ENCODE results near the gene WDR36. TPM values are rescaled to one million over a fixed set of nuclear protein-coding genes. Genes with fewer than 3 reads are reported as not detected.
"Not testable (repeated sequence)": the region's sequence is repeated elsewhere in the genome, so short reads cannot be mapped to it uniquely, and the experiment has no call there.

WDR36 gene
- total RNA-seq, 2 experiments from 2014 or later: 79.7 to 80.7 TPM

DNA sequence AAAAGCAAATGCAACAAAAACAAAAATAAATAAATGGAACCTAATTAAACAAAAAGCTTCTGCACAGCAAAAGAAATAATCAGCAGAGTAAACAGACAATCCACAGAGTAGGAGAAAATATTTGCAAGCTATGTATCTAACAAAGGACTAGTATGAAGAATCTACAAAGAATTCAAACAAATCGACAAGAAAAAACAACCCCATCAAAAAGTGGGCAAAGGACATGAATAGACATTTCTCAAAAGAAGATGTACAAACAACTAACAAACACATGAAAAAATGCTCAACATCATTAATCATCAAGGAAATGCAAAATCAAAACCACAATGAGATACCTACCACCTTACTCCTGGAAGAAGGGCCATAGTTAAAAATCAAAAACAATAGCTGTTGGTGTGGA is 49.3 kb downstream of the WDR36 start:
- H3K27me3 Mint-ChIP-seq, H3K9me3 Mint-ChIP-seq, H3K36me3 Mint-ChIP-seq, H3K27ac Mint-ChIP-seq, H3K4me1 Mint-ChIP-seq, DNase-seq, H3K4me3 Mint-ChIP-seq: not testable (repeated sequence)

- Mint-ChIP-seq H3K27ac (no peak overlapping the region), H3K4me3 (no peak overlapping the region), H3K4me1 (peaks cover 9% of the 10 kb centered on the region), H3K36me3 (no peaks in the 10 kb centered on the region), H3K27me3 (no peaks in the 10 kb centered on the region), H3K9me3 (no peaks in the 10 kb centered on the region)
- no peak for DNase-seq
Observed at GRCh38 chr5:111142932-111143331, 50.8 kb downstream of the WDR36 start.

- no peak for DNase-seq
- no peaks in the 10 kb centered on the region for H3K36me3 Mint-ChIP-seq
- peaks cover 9% of the 10 kb centered on the region for H3K4me1 Mint-ChIP-seq
- H3K27me3 Mint-ChIP-seq: no peaks in the 10 kb centered on the region
- H3K9me3 Mint-ChIP-seq: no peaks in the 10 kb centered on the region
- no peak overlapping the region for H3K4me3 Mint-ChIP-seq
- H3K27ac Mint-ChIP-seq: no peak overlapping the region
Observed at GRCh38 chr5:111143910-111144309, 51.8 kb downstream of the WDR36 start.

GRCh38 chr5:111144352-111144930 is 52.3 kb downstream of the WDR36 start:
- Mint-ChIP-seq H3K36me3 (no peaks in the 10 kb centered on the region), H3K4me1 (peaks cover 9% of the 10 kb centered on the region), H3K9me3 (no peaks in the 10 kb centered on the region), H3K4me3 (no peak overlapping the region), H3K27ac (no peak overlapping the region), H3K27me3 (no peaks in the 10 kb centered on the region)
- DNase-seq: peak; percentile 17

- Mint-ChIP-seq H3K27me3 (no peaks in the 10 kb centered on the region), H3K4me3 (no peak overlapping the region)
Observed at GRCh38 chr5:111146053-111146452, 53.9 kb downstream of the WDR36 start.

GRCh38 chr5:111147502-111147901 is 55.4 kb downstream of the WDR36 start:
- Mint-ChIP-seq H3K27ac (no peak overlapping the region), H3K27me3 (peaks cover 5% of the 10 kb centered on the region), H3K4me3 (no peak overlapping the region), H3K36me3 (no peaks in the 10 kb centered on the region), H3K4me1 (peaks cover 13% of the 10 kb centered on the region), H3K9me3 (no peaks in the 10 kb centered on the region)
- DNase-seq: no peak

More at GRCh38 chr5:111146053-111146452, 53.9 kb downstream of the WDR36 start:
- Mint-ChIP-seq H3K27ac (no peak overlapping the region), H3K4me1 (peaks cover 9% of the 10 kb centered on the region), H3K9me3 (no peaks in the 10 kb centered on the region), H3K36me3 (no peaks in the 10 kb centered on the region)
- no peak for DNase-seq

DNA sequence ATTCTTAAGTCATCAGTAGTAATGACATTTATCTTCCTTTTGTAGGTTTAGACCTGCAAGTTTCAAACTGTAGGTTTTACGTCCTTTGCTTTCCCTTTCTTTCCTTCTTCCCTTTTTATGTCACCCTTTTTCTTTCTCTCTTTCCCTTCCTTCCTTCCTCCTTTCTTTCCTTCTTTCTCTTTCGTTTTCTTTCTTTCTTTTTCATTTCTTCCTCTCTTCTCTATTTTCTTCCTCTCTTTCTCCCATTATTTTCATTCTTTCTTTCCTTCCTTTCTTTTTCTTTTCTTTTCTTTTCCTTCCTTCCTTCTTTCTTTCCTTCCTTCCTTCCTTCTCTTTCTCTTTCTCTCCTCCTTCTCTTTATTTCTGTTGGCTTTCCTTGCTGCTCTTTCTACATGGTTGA is 59.9 kb downstream of the WDR36 start:
- H3K27ac Mint-ChIP-seq: no peak overlapping the region
- H3K4me1 Mint-ChIP-seq: peaks cover 4% of the 10 kb centered on the region
- H3K27me3 Mint-ChIP-seq: peaks cover 17% of the 10 kb centered on the region
- no peak overlapping the region for H3K4me3 Mint-ChIP-seq
- no peaks in the 10 kb centered on the region for H3K36me3 Mint-ChIP-seq
- no peak for DNase-seq
- H3K9me3 Mint-ChIP-seq: no peaks in the 10 kb centered on the region

- DNase-seq: no peak
- H3K27me3 Mint-ChIP-seq: peaks cover 17% of the 10 kb centered on the region
- H3K36me3 Mint-ChIP-seq: no peaks in the 10 kb centered on the region
- H3K4me1 Mint-ChIP-seq: peaks cover 6% of the 10 kb centered on the region
- H3K27ac Mint-ChIP-seq: no peak overlapping the region
- H3K9me3 Mint-ChIP-seq: no peaks in the 10 kb centered on the region
- H3K4me3 Mint-ChIP-seq: no peak overlapping the region
Observed at GRCh38 chr5:111153483-111153882, 61.3 kb downstream of the WDR36 start.

DNA sequence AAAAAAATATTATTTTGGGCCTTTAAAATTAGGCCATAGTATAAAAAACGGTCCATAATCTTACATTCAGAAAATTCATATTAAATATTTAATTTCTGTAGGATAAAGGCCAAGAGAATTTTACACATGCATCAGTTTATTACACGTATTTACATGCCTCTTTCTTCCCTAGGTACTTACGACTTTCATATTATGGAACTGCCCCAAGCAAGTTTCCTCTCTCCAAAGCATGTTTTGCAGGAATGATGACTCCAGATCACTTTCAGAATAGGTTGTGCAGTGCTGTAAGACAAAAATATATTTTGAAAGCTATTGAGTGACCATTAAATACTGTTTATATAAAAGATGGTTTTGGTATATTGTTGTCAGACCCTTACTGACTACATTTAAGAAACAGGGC is 61.8 kb downstream of the WDR36 start:
- no peaks in the 10 kb centered on the region for H3K9me3 Mint-ChIP-seq
- H3K4me1 Mint-ChIP-seq: peaks cover 6% of the 10 kb centered on the region
- H3K27me3 Mint-ChIP-seq: peaks cover 17% of the 10 kb centered on the region
- H3K36me3 Mint-ChIP-seq: no peaks in the 10 kb centered on the region
- no peak overlapping the region for H3K27ac Mint-ChIP-seq
- H3K4me3 Mint-ChIP-seq: no peak overlapping the region
- no peak for DNase-seq

- Mint-ChIP-seq H3K27me3 (peaks cover 8% of the 10 kb centered on the region), H3K9me3 (peaks cover 3% of the 10 kb centered on the region), H3K4me3 (no peak overlapping the region), H3K4me1 (peaks cover 15% of the 10 kb centered on the region), H3K27ac (no peak overlapping the region), H3K36me3 (no peaks in the 10 kb centered on the region)
- peak; percentile 70 for DNase-seq
Observed at GRCh38 chr5:111158105-111158744, 66.1 kb downstream of the WDR36 start.

- H3K4me1 Mint-ChIP-seq: peaks cover 20% of the 10 kb centered on the region
- no peaks in the 10 kb centered on the region for H3K36me3 Mint-ChIP-seq
- no peak overlapping the region for H3K27ac Mint-ChIP-seq
- H3K9me3 Mint-ChIP-seq: peaks cover 3% of the 10 kb centered on the region
- no peak overlapping the region for H3K4me3 Mint-ChIP-seq
- DNase-seq: no peak
- peaks cover 8% of the 10 kb centered on the region for H3K27me3 Mint-ChIP-seq
Observed at GRCh38 chr5:111159845-111160244, 67.7 kb downstream of the WDR36 start.

GRCh38 chr5:111163000-111163399 is 70.9 kb downstream of the WDR36 start:
- peaks cover 20% of the 10 kb centered on the region for H3K4me1 Mint-ChIP-seq
- no peaks in the 10 kb centered on the region for H3K36me3 Mint-ChIP-seq
- DNase-seq: no peak
- no peaks in the 10 kb centered on the region for H3K27me3 Mint-ChIP-seq
- H3K27ac Mint-ChIP-seq: no peak overlapping the region
- H3K4me3 Mint-ChIP-seq: no peak overlapping the region
- peaks cover 3% of the 10 kb centered on the region for H3K9me3 Mint-ChIP-seq

GRCh38 chr5:111165058-111165457 is 72.9 kb downstream of the WDR36 start:
- Mint-ChIP-seq H3K27me3 (no peaks in the 10 kb centered on the region), H3K4me1 (peaks cover 14% of the 10 kb centered on the region), H3K9me3 (peaks cover 3% of the 10 kb centered on the region), H3K4me3 (no peak overlapping the region), H3K27ac (no peak overlapping the region), H3K36me3 (no peaks in the 10 kb centered on the region)
- no peak for DNase-seq

DNA sequence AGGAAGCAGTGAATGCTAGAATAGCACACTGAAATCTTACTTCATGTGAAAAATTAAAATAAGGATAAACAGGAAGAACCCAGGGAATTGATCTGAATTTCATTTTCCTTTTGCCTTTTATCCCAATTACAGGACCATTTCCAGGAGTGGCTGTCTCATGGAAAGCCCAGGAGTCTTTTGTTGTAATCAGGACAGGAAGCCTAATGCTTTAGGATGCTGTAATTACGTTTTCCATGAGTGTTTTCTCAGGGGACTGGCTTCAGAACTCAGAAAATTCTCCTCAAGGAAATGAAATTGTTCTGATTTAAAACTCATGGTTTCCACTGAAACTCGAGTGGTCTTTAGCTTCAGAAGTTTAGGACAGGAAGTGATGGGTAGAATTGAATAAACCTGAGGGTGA is 75.4 kb downstream of the WDR36 start:
- peaks cover 12% of the 10 kb centered on the region for H3K4me1 Mint-ChIP-seq

DNA sequence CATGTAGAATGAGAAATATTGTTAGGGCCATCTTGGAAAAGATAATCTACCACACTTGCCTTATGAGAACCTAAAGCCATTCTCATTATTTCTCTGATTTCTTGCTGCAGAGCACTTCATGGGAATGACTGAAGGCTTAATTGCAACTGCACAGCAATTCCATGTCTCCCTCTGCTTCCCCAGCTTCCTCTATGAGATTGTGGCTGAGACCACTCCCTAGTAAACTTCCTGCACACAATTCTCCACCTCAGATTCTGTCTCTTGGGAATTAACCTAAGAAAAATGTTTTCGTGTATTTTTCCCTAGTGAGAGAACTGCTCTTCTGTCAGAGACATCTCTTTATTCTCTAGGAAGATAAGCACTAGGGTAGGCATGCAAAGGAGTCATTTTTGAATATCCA is 76.5 kb downstream of the WDR36 start:
- Mint-ChIP-seq H3K27me3 (no peaks in the 10 kb centered on the region), H3K27ac (no peak overlapping the region), H3K36me3 (no peaks in the 10 kb centered on the region), H3K4me1 (peaks cover 3% of the 10 kb centered on the region), H3K9me3 (no peaks in the 10 kb centered on the region), H3K4me3 (no peak overlapping the region)
- no peak for DNase-seq

More for the DNA sequence above, 75.4 kb downstream of the WDR36 start:
- no peaks in the 10 kb centered on the region for H3K27me3 Mint-ChIP-seq
- no peaks in the 10 kb centered on the region for H3K36me3 Mint-ChIP-seq
- no peak overlapping the region for H3K4me3 Mint-ChIP-seq
- no peak overlapping the region for H3K27ac Mint-ChIP-seq
- DNase-seq: no peak
- no peaks in the 10 kb centered on the region for H3K9me3 Mint-ChIP-seq

- Mint-ChIP-seq H3K9me3 (no peaks in the 10 kb centered on the region), H3K27ac (no peak overlapping the region), H3K4me3 (no peak overlapping the region), H3K36me3 (no peaks in the 10 kb centered on the region), H3K27me3 (no peaks in the 10 kb centered on the region), H3K4me1 (peaks cover 2% of the 10 kb centered on the region)
- DNase-seq: no peak
Observed at GRCh38 chr5:111169269-111169668, 77.1 kb downstream of the WDR36 start.
